GM06990 (cell line): Measurements from ENCODE around the gene VPS13D.

Source experiments
- DNase-seq: peaks from one replicate; pipeline ENCODE4 v3.0.0-alpha.2; 2011; ENCODE audit not compliant: insufficient read length; ENCODE audit errors: extremely low read depth
- H3K27me3 ChIP-seq: replicated peaks from 2 replicates; pipeline ENCODE4 v1.6.0; 2011; ENCODE audit warnings: low read length; ENCODE audit not compliant: control insufficient read depth, insufficient read depth
- H3K36me3 ChIP-seq: 2 replicates; pipeline ENCODE4 v1.5.1; 2011; ENCODE audit warnings: low read length; ENCODE audit not compliant: control insufficient read depth, insufficient read depth
- H3K4me3 ChIP-seq: replicated peaks from 2 replicates; pipeline ENCODE4 v1.5.1; 2011; ENCODE audit warnings: low read depth, mild to moderate bottlenecking, control low read depth, low read length
- CTCF ChIP-seq: IDR thresholded peaks from 2 replicates; pipeline ENCODE4 v1.5.1; 2011; ENCODE audit warnings: low read length, control low read depth, mild to moderate bottlenecking, inconsistent platforms; ENCODE audit not compliant: insufficient read depth, poor library complexity, severe bottlenecking

Gene VPS13D

GRCh38 chr1:12472798-12473551 is 243.1 kb downstream of the VPS13D start:
- no peak overlapping the region for H3K4me3 ChIP-seq
- H3K27me3 ChIP-seq, result no peaks in the 10 kb centered on the region
- H3K36me3 ChIP-seq, result no peaks in the 10 kb centered on the region
- TF ChIP-seq CTCF, result no peak
- DNase-seq, result peak; percentile 32

GRCh38 chr1:12473596-12474362 is 243.9 kb downstream of the VPS13D start:
- Histone ChIP-seq H3K27me3 (no peaks in the 10 kb centered on the region), H3K4me3 (no peak overlapping the region), H3K36me3 (no peaks in the 10 kb centered on the region)
- DNase-seq, result no peak
- TF ChIP-seq CTCF, result no peak

GRCh38 chr1:12475101-12475500 is 245.3 kb downstream of the VPS13D start:
- H3K27me3 ChIP-seq, result no peaks in the 10 kb centered on the region
- DNase-seq, result no peak
- no peak for TF ChIP-seq CTCF
- H3K4me3 ChIP-seq, result no peak overlapping the region
- no peaks in the 10 kb centered on the region for H3K36me3 ChIP-seq

DNA sequence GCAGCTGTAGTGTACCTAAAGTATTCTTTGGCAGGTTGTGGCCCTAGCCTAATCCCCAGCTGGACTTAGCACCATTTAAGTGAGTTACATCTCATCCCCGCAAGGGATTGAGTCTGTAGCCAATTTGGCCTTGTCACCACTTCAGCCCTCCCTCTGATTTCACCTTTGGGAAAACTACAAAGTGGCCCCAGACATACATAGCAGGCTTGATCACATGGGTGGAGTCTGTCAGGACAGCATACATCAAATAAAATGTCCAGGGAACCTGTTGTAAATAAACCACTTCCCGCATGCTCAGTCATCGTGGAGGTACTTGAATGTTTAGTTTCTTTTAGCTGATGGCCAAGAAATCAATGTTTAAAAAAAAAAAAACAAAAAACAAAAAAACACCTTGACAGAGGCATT is 245.7 kb downstream of the VPS13D start:
- Histone ChIP-seq H3K4me3 (no peak overlapping the region), H3K36me3 (no peaks in the 10 kb centered on the region), H3K27me3 (no peaks in the 10 kb centered on the region)
- no peak for TF ChIP-seq CTCF
- no peak for DNase-seq

DNA sequence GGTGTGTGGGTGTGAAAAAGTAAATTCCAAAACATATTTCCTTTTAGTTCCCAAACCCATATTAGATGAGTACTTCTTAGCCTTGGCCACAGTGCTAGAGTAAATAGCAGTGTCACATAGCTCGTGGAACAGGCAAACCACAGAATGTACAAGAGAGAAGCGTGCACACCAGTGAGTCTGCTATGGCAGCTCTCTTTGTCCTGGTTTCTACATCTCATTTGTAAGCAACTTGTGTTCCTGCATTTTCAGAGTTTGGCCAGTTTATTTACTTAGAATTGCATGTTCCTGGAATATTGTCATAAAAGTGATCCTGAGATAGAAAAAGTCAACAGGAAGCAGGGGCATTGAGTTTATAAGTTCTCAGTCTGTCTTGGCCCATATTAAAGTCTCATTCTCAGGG is 246.1 kb downstream of the VPS13D start:
- no peak for TF ChIP-seq CTCF
- DNase-seq, result no peak
- Histone ChIP-seq H3K36me3 (no peaks in the 10 kb centered on the region), H3K4me3 (no peak overlapping the region), H3K27me3 (no peaks in the 10 kb centered on the region)
